ENCODE measurements around the gene GPR17. TPM values are rescaled to one million over a fixed set of nuclear protein-coding genes. Genes with fewer than 3 reads are reported as not detected.

The GPR17 gene
- total RNA-seq, 1 experiment from 2014 or later = not detected

DNA sequence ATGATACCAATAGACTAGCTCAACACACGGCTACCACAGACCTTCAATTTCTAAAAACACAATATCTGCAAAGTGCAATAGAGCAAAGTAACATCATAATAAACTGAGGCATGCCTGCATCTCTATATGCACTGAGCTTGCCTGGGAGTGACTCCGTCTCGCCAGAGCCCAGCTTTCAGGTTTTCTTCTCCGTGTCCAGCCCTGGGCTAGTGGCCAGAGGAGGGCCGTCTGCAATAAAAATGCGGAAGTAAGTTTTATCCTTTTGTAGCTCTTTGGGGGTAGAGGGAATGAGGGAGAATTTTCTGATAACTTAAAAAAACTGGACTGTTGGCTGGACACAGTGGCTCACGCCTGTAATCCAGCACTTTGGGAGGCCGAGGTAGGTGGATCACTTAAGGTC lies 41.0 kb upstream of the GPR17 start:
- Histone ChIP-seq H3K36me3 (ENCODE audit: control insufficient read depth, insufficient read depth, low read length) (no peaks in the 10 kb centered on the region), H3K27me3 (ENCODE audit: control insufficient read depth, insufficient read depth, low read length) (no peaks in the 10 kb centered on the region), H3K9me3 (ENCODE audit: control insufficient read depth, insufficient read depth, low read depth, low read length) (peaks cover 11% of the 10 kb centered on the region; the same call in 1 of the 2 replicates), H3K4me1 (ENCODE audit: control insufficient read depth, insufficient read depth, low read length) (no peaks in the 10 kb centered on the region), H3K27ac (ENCODE audit: low read length) (no peak overlapping the region), H3K4me3 (ENCODE audit: low read depth in 2 of 2, low read length in 2 of 2) (no peak overlapping the region)
- ChIA-PET POLR2A (no interaction called here), CTCF (interaction anchor here (0.6 to 1.4 kb wide), 2 partner anchors 14 to 18 kb away, joined by 3 to 6 read pairs; no protein-coding TSS in a partner anchor)
- no peak for ATAC-seq
- BruUV-seq (replicated peaks) = no TSS peak
- no peak for DNase-seq (ENCODE audit: low read depth, low spot score)
- intact Hi-C loops (cut with micrococcal nuclease; ENCODE audit: unreplicated experiment) = no loop called here
- TF ChIP-seq, protein P1, sequence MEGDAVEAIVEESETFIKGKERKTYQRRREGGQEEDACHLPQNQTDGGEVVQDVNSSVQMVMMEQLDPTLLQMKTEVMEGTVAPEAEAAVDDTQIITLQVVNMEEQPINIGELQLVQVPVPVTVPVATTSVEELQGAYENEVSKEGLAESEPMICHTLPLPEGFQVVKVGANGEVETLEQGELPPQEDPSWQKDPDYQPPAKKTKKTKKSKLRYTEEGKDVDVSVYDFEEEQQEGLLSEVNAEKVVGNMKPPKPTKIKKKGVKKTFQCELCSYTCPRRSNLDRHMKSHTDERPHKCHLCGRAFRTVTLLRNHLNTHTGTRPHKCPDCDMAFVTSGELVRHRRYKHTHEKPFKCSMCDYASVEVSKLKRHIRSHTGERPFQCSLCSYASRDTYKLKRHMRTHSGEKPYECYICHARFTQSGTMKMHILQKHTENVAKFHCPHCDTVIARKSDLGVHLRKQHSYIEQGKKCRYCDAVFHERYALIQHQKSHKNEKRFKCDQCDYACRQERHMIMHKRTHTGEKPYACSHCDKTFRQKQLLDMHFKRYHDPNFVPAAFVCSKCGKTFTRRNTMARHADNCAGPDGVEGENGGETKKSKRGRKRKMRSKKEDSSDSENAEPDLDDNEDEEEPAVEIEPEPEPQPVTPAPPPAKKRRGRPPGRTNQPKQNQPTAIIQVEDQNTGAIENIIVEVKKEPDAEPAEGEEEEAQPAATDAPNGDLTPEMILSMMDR (IDR thresholded peaks at IDR 0.05) = no peak
- TF ChIP-seq, protein P2, sequence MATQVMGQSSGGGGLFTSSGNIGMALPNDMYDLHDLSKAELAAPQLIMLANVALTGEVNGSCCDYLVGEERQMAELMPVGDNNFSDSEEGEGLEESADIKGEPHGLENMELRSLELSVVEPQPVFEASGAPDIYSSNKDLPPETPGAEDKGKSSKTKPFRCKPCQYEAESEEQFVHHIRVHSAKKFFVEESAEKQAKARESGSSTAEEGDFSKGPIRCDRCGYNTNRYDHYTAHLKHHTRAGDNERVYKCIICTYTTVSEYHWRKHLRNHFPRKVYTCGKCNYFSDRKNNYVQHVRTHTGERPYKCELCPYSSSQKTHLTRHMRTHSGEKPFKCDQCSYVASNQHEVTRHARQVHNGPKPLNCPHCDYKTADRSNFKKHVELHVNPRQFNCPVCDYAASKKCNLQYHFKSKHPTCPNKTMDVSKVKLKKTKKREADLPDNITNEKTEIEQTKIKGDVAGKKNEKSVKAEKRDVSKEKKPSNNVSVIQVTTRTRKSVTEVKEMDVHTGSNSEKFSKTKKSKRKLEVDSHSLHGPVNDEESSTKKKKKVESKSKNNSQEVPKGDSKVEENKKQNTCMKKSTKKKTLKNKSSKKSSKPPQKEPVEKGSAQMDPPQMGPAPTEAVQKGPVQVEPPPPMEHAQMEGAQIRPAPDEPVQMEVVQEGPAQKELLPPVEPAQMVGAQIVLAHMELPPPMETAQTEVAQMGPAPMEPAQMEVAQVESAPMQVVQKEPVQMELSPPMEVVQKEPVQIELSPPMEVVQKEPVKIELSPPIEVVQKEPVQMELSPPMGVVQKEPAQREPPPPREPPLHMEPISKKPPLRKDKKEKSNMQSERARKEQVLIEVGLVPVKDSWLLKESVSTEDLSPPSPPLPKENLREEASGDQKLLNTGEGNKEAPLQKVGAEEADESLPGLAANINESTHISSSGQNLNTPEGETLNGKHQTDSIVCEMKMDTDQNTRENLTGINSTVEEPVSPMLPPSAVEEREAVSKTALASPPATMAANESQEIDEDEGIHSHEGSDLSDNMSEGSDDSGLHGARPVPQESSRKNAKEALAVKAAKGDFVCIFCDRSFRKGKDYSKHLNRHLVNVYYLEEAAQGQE (IDR thresholded peaks at IDR 0.05; ENCODE audit: insufficient read depth in 1 of 2, low read depth in 2 of 2, low read length in 1 of 2) = no peak
- TF ChIP-seq SIN3A (IDR thresholded peaks at IDR 0.05; ENCODE audit: borderline replicate concordance, insufficient read depth, low read depth, low read length) (no peak), TCF7L2 (IDR thresholded peaks at IDR 0.05; ENCODE audit: low read depth, low read length) (no peak), POLR2AphosphoS5 (IDR thresholded peaks at IDR 0.05; ENCODE audit: low read depth, low read length) (no peak)
- in situ Hi-C loops (cut with HindIII; ENCODE audit: low pct_unique_long_range_greater_than_20kb, low sequenced_read_pairs) = no loop called here

DNA sequence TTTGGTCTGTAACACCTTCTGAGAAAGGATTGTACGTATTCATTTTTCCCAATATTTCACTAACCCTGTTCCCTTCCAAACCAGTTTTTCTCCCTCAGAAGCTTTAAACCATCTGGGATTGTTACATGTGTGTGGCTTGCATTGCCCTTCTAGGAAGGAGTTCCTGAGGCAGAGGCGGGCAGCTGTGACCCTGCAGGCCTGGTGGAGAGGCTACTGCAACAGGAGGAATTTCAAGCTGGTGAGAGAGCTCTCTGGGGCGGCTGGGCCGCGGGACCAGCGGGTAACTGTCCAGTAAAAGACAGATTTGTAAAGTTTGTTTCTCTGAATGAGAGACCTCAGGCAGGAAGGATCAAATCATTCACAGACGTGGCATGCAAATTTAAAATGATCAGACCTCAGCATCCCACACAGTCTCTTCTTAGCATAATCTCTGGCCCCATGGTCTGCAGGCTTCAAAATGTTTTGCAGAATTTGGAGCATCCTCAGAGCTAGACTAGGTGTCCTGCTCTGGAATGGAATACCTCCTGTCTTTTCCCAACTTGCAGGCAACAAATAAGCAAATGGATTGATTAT lies 40.2 kb upstream of the GPR17 start:
- BruUV-seq (replicated peaks) = no TSS peak
- Histone ChIP-seq H3K27me3 (ENCODE audit: control insufficient read depth, insufficient read depth, low read length) (no peaks in the 10 kb centered on the region), H3K9me3 (ENCODE audit: control insufficient read depth, insufficient read depth, low read depth, low read length) (peaks cover 11% of the 10 kb centered on the region; the same call in 1 of the 2 replicates), H3K36me3 (ENCODE audit: control insufficient read depth, insufficient read depth, low read length) (no peaks in the 10 kb centered on the region), H3K4me1 (ENCODE audit: control insufficient read depth, insufficient read depth, low read length) (no peaks in the 10 kb centered on the region), H3K27ac (ENCODE audit: low read length) (no peak overlapping the region), H3K4me3 (ENCODE audit: low read depth in 2 of 2, low read length in 2 of 2) (no peak overlapping the region)
- TF ChIP-seq TCF7L2 (IDR thresholded peaks at IDR 0.05; ENCODE audit: low read depth, low read length) (no peak), SIN3A (IDR thresholded peaks at IDR 0.05; ENCODE audit: borderline replicate concordance, insufficient read depth, low read depth, low read length) (no peak), POLR2AphosphoS5 (IDR thresholded peaks at IDR 0.05; ENCODE audit: low read depth, low read length) (no peak)
- TF ChIP-seq, protein P2 (IDR thresholded peaks at IDR 0.05; ENCODE audit: insufficient read depth in 1 of 2, low read depth in 2 of 2, low read length in 1 of 2) = no peak
- TF ChIP-seq, protein P1 (IDR thresholded peaks at IDR 0.05) = no peak
- CTCF ChIA-PET = interaction anchor here (1.4 kb wide), 1 partner anchor 15 kb away, joined by 6 read pairs; no protein-coding TSS in a partner anchor
- in situ Hi-C loops (cut with HindIII; ENCODE audit: low pct_unique_long_range_greater_than_20kb, low sequenced_read_pairs) (no loop called here), intact Hi-C loops (cut with micrococcal nuclease; ENCODE audit: unreplicated experiment) (no loop called here)
- POLR2A ChIA-PET = no interaction called here
- no peak for ATAC-seq
- DNase-seq (ENCODE audit: low read depth, low spot score) = no peak
